M059J (cell line): Measurements from ENCODE around the gene ZC3H6. TPM values are rescaled to one million over a fixed set of nuclear protein-coding genes. Genes with fewer than 3 reads are reported as not detected.
A peak's percentile ranks its signal among the peaks of the same experiment; 100 is the strongest.
"Not testable (repeated sequence)": the region's sequence is repeated elsewhere in the genome, so short reads cannot be mapped to it uniquely, and the experiment has no call there.

Experiments
- DNase-seq: peaks from one replicate; pipeline ENCODE4 v3.0.0-alpha.2; 2012; ENCODE audit warnings: low read depth
- total RNA-seq: library from RNA; depleted of rRNA; stranded (reverse); fragments of >200 nt; shearing (Covaris generic); gene quantifications from 2 replicates; pipeline ENCODE4 v1.2.3, GENCODE V29; 2014; rRNA removed

Gene ZC3H6
- total RNA-seq, 1 experiment from 2014 or later: 3.5 TPM

- no peak for DNase-seq
Measured at GRCh38 chr2:112321375-112322320, 46.3 kb downstream of the ZC3H6 start.

GRCh38 chr2:112322919-112323318 lies 47.5 kb downstream of the ZC3H6 start:
- DNase-seq: no peak

- no peak for DNase-seq
Measured at GRCh38 chr2:112332123-112332696, 56.8 kb downstream of the ZC3H6 start.

GRCh38 chr2:112335600-112335999 lies 60.2 kb downstream of the ZC3H6 start:
- DNase-seq: no peak

- no peak for DNase-seq
Measured at GRCh38 chr2:112339986-112340385, 64.6 kb downstream of the ZC3H6 start.

- no peak for DNase-seq
Measured at GRCh38 chr2:112340475-112341267, 65.3 kb downstream of the ZC3H6 start.

- DNase-seq: peak; percentile 30
Measured at GRCh38 chr2:112342067-112342550, 66.7 kb downstream of the ZC3H6 start.

- no peak for DNase-seq
Measured at GRCh38 chr2:112343827-112344585, 68.6 kb downstream of the ZC3H6 start.

- DNase-seq: no peak
Measured at GRCh38 chr2:112345030-112346027, 69.9 kb downstream of the ZC3H6 start.

GRCh38 chr2:112352292-112352691 lies 76.9 kb downstream of the ZC3H6 start:
- DNase-seq: not testable (repeated sequence)

- not testable (repeated sequence) for DNase-seq
Measured at GRCh38 chr2:112352809-112353603, 77.6 kb downstream of the ZC3H6 start.

- not testable (repeated sequence) for DNase-seq
Measured at GRCh38 chr2:112354335-112354734, 78.9 kb downstream of the ZC3H6 start.

GRCh38 chr2:112360055-112360454 lies 84.7 kb downstream of the ZC3H6 start:
- DNase-seq: not testable (repeated sequence)

Other genes starting within 250 kb of the ZC3H6 start
- 21.9 and 27.3 TPM in 2 replicates for gene TMEM87B, start 220.3 kb upstream of the ZC3H6 start, total RNA-seq
- gene FBLN7, start 137.2 kb upstream of the ZC3H6 start, total RNA-seq: 3.0 and 3.9 TPM in 2 replicates
- gene ZC3H8, start 20.6 kb upstream of the ZC3H6 start, total RNA-seq: 1.6 and 5.2 TPM in 2 replicates
- gene RGPD8, start 158.0 kb downstream of the ZC3H6 start, total RNA-seq: 0.49 and 1.4 TPM in 2 replicates
- 25.0 and 34.6 TPM in 2 replicates for gene TTL, start 206.6 kb downstream of the ZC3H6 start, total RNA-seq